SW 1271 (cell line): ENCODE measurements around the gene C11orf21.
"Not testable (repeated sequence)": the region's sequence is repeated elsewhere in the genome, so short reads cannot be mapped to it uniquely, and the experiment has no call there.

Source experiments
- DNase-seq, 2 experiments: peaks; one replicate each; lab custom pipeline; 2025; lab: John Stamatoyannopoulos, UW

C11orf21 gene

DNA sequence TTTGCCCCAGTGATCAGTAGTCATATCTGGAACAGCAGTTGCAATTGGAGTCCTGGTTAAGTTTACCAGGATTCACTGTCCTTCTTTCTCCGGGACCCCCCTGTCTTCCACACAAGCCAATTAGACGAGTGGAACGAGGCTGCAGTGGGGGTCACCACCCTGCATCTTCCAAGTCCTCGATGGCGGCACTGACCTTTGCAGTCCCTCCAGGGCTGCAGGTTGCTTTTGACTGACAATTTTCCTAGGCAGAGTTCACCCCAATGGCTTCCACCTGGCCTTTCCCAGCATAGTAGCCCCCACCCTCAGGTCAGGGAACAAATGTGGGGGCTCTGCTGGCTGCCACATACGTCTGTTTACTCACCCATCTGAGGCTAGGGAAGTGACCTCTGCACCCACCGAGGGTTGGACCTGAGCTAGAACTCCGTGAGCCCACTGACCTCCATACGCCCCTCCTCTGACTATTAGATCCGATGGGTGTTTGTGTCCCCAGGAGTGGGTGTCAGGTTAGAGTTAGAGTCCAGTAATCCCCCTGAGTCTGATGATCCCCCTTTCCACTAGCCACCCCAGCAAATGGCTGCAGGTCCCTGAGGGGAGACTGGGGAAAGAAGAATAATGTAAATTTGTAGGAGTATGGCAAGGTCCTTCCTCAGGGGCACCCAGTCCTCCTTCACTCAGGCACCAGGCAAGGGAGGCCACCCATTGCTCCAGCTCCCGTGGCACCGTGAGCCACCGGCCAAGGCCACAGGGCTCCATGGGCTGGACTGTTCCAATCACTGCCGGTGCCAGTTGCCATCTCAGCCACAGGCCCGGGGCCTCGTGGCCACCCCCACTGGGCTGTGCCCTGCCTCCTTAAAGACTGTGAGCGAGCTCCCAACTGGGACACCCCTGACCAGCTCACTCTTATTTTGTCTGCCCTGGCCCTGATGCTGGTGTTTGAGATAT is 5.5 kb downstream of the C11orf21 start:
- DNase-seq = no peak

- DNase-seq = no peak
These were observed 6.8 kb downstream of the C11orf21 start for GRCh38 chr11:2294926-2295290.

DNA sequence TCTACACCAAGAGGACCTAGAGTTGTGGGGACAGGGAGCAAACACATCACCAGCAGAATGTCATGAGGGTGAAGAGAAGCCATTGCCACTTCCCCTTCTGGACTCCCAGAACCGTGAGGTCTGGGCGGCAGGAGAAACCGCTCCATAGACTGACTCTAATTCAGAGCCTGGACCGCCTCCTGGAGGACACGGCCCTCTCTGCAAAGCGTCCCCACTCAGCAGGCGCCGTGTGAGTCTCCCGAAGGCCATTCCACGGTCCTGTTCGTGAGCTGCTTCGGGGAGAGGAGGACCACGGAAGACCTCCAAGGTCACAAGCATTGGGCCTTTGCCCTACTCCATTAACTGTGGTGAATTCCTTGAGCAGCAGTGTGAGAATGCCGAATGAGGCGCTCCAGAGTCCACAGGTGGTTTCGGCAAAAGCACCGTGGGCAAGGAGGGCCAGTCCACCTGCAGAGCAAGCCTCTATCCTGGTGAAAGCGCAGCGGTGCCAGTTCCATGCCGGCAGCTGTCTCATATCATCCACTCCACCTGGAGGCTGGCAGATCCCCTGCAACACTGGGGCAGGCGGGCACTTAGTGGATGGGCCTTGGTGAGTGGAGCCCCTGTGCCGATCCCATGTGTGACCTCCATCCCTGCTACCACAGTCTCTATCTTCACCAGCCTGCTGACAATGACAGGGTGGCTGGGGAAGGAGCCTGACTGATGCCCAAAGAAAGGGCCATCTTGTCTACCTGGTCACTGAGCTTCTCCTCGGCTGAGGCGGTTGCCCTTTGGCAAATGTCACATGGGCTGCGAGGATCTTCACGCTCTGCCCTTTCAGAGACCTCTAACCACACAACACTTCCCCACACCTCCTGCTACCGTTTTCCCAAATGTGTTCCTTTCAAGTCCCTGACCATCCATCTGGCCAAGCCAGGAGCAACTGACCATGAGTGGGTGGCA is 7.5 kb downstream of the C11orf21 start:
- no peak for DNase-seq

- no peak for DNase-seq
These were observed 8.2 kb downstream of the C11orf21 start for GRCh38 chr11:2293531-2293971.

- DNase-seq = no peak
These were observed 11.3 kb downstream of the C11orf21 start for GRCh38 chr11:2290351-2290841.

GRCh38 chr11:2289859-2290258 is 11.9 kb downstream of the C11orf21 start:
- DNase-seq = no peak

DNA sequence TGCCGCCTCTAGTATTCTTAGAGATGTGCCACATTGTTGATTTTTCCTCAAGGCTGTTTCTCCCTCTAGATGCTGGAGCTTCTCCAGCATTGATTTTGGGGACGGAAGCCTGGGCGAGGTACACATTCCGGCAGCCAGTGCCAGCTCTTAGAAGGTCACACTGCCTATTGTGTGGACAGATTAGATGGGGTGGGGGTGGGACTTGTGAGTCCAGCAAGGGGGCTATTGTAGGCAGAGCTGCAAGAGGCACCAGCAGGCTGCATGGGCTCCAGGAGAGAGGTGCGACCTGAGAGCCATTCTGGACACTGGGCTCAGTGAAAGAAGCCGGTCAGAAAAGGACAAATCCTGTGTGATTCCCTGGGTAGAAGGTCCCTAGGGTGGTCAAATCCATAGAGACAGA is 12.4 kb downstream of the C11orf21 start:
- DNase-seq = no peak

GRCh38 chr11:2287091-2287490 is 14.6 kb downstream of the C11orf21 start:
- DNase-seq = no peak

- not testable (repeated sequence) for DNase-seq
These were observed 15.4 kb downstream of the C11orf21 start for GRCh38 chr11:2286350-2286749.

GRCh38 chr11:2280208-2280607 is 21.5 kb downstream of the C11orf21 start:
- DNase-seq = no peak

DNA sequence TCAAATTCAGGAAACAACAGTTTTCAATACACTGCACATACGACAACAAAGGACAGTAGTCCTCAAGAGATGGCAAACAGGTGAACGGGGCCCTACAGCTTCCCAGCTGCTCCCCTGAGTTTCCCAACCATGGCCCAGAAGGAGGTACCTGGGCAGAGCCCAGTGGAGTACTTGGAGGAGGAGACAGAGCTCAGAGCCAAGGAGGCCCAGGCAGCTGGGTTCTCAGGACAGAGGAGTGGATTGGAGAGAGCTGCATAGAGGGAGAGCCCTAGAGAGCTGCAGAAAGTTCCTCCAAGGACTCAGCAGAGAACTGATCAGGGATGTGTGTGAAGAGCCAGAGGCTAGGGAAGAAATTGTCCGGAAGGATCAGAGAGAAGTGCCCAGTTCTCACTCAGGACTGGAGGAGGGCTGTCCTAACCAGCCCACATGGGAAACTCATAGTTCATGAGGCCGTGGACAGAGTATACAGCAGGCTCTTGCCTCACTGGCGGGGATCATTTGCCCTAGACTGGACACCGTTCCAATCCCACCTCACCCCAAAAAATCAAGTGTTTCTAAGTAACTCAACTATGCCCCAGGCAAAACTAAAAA is 23.7 kb downstream of the C11orf21 start:
- no peak for DNase-seq

- no peak for DNase-seq
These were observed 24.7 kb downstream of the C11orf21 start for GRCh38 chr11:2277008-2277346.

GRCh38 chr11:2276280-2277007 is 25.3 kb downstream of the C11orf21 start:
- DNase-seq = no peak

DNA sequence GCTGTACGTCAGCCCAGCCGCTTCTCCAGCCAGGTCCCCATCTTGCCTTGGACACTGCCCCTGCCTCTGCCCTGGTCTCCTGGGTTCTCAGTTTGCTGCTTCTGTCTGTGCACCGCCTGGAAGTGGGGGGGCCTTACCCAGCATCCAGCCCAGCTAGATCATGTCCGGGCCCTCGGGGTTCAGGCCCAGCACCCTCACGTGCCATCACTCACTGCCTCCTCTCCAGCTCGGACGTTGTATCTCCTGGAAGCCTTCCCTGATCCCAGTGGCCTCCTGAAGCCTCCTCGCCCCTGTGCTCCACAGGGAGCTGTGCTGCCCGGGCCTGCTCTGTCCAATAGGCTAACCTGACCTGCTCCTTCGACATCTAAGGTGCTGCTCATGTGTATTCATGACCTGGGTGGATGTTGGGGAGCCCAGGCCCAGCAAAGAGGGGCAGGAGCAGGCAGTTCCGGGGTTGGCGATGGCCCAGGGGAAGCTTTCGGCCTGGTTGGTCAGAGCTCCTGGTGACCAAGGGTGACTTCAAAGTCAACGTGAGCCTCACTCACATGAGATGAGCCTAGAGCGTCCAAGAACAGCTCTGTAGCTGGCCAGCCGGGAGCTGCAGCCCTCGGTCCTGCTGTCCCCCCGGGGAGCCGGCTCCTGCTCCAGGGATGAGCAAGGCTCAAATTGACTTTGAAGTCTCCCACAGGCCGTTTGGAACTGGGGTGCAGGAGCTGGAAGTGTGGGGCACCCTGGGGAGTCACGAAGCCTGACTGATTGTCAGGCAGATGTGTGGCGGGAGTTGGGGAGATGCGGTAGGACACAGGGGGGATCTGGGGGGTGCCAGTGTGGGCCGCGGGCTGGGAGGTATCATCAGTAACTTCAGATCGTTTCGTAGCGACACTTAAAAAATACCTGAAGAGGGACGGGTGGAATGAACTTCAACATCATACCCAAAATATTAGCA is 26.1 kb downstream of the C11orf21 start:
- DNase-seq = no peak

GRCh38 chr11:2273771-2274170 is 27.9 kb downstream of the C11orf21 start:
- DNase-seq = no peak

- no peak for DNase-seq
These were observed 28.4 kb downstream of the C11orf21 start for GRCh38 chr11:2273311-2273710.

GRCh38 chr11:2272946-2273280 is 28.8 kb downstream of the C11orf21 start:
- DNase-seq = no peak

DNA sequence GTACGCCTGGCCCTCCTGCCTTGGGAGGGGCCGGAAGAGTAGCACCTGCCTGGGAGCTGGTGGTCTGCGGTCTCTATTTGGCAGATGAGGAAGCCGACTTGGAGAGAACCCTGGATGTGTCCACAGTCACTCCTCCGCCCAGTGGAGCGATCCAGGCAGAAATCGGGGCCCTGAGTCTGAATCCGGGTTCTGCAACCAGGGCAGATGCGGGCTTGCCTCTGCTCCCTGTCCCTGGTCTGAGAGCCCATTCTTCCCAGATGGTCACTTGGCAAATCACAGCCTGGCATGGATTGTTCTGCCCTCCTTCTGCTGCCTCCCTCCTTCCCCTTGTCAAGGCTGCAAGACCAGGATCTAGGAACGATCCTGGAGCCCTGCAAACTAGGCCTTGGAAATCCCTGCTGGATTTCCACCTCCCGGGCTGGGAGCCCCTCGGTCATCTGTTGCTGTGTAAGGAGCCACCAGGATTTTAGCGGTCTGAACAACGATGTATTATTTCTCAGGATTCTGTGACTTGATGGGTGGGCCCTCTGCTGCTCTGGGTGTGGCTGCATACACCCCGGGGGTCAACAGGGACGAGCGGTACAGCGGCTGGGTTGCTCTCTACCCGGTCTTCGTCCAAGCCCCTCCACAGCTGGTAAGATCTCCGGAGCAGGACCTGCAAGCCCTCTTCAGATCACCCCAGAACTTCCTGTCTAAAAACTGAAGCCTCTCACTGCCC is 29.3 kb downstream of the C11orf21 start:
- no peak for DNase-seq

DNA sequence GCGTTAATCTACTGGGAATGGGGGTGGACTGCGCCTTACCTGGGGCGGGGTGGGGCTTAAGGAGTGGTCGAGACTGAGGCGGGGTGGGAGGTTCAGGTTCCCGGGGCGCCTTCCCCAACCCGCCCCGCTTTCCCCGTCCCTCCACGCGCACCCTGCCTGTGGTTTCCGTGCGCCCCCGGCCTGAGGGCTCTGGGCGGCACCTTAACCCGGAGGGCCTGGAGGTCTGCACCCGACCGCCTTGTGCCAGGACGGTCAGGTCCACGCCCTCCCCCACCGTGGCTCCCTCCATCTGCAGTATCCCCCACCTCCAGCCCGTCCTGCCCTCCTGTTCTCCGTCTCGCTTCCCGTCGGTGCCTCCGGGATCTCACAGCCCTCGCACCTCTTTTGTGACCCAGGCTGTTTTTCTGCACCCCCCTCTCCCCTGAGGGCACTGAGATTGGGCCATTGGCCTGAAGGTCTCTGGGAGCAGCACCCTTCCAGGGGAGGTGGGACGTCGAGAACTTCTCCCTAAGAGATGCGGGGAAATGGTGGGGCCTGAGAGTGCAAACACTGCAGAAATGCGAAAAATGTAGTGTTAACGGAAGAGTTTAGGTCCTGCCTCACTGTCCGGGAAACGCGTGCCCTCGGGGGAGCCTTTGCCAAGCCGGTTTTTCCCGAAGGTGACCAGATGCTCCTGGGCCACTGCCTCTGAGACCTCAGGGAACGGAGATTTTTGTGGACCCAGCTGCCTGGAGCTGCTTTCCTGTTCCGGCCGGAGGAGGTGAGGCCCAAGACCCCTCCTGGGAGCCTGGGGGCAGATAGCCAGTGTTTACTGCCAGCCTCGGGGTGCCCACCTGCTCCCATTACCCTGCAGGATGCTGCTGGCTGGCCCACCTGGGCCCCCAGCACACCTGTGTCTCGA is 30.1 kb downstream of the C11orf21 start:
- no peak for DNase-seq
